Stomach (tissue), 9 donors: ENCODE measurements around the gene SLC4A2. TPM values are rescaled to one million over a fixed set of nuclear protein-coding genes. Genes with fewer than 3 reads are reported as not detected.

Experiments
- DNase-seq, 2 donors: peaks; one replicate each; pipeline versions ENCODE4 v3.0.0 to v3.0.0-alpha.2; 2013 to 2019
- H3K27ac ChIP-seq, 5 donors: fragments of 200-600 bp in 4 of 5; sonication (generic) in 4 of 5; one replicate each; pipeline ENCODE4 v1.5.1; 2013 to 2019; ENCODE audit warnings: mild to moderate bottlenecking in 1 of 5, moderate library complexity in 1 of 5
- H3K27me3 ChIP-seq, 3 donors: fragments of 200-600 bp; sonication (generic); one replicate each; pipeline ENCODE4 v1.5.1; 2017 to 2019; ENCODE audit warnings: mixed run types in 1 of 3
- H3K36me3 ChIP-seq, 4 donors: fragments of 200-600 bp; sonication (generic); 1 replicate in 3 of 4; 2 replicates in 1 of 4; pipeline ENCODE4 v1.5.1; 2016 to 2019
- H3K4me1 ChIP-seq, 4 donors: fragments of 200-600 bp; sonication (generic); one replicate each; pipeline ENCODE4 v1.5.1; 2016 to 2019
- H3K4me3 ChIP-seq, 4 donors: fragments of 200-600 bp; sonication (generic) in 3 of 4; one replicate each; pipeline ENCODE4 v1.5.1; 2016 to 2019; ENCODE audit warnings: mild to moderate bottlenecking in 1 of 4
- H3K9me3 ChIP-seq, 4 donors: fragments of 200-600 bp; sonication (generic); one replicate each; pipeline ENCODE4 v1.5.1; 2016 to 2019
- EP300 ChIP-seq: sonication (generic); formaldehyde crosslinking; IDR thresholded peaks from one replicate; pipeline ENCODE4 v1.6.1; 2017; ENCODE audit warnings: antibody characterized with exemption
- POLR2A ChIP-seq, 4 donors: fragments of 450-650 bp; IDR thresholded peaks; one replicate each; pipeline ENCODE4 v1.6.1; 2016; ENCODE audit warnings: antibody characterized with exemption in 4 of 4, control low read depth in 2 of 4, mild to moderate bottlenecking in 1 of 4, moderate library complexity in 1 of 4
- POLR2AphosphoS5 ChIP-seq, 3 donors: sonication (generic); formaldehyde crosslinking; IDR thresholded peaks; one replicate each; pipeline ENCODE4 v1.6.1; 2016; ENCODE audit warnings: antibody characterized with exemption in 3 of 3
- WGBS, 5 donors: extraction: QIAGEN DNeasy Blood & Tissue Kit in 3 of 5; methylation state at CpG; one replicate each; pipeline versions ENCODE4 v1.1.5 to v1.1.7; 2013 to 2018; 5-methylcytosine and 5-hydroxymethylcytosine counted together
- intact Hi-C: fragments of 100-400 bp; cut with DNase I; formaldehyde crosslinking; loops from one replicate; pipeline ENCODE4 v1.15.1; 2023; ENCODE audit warnings: low total_unique reads
- polyA plus RNA-seq, 3 donors: library from polyadenylated mRNA; stranded (reverse); fragments of 200-250 nt; gene quantifications; one replicate each; pipeline ENCODE4 v1.2.3, GENCODE V29; 2013
- total RNA-seq, 5 donors: library from RNA; depleted of rRNA; stranded (reverse); fragments of >200 nt; gene quantifications; one replicate each; pipeline versions ENCODE4 v1.1.0 to v1.2.3, GENCODE V29; 2014 to 2016
- TF ChIP-seq, protein P1 (sequence below), 7 experiments: fragments of 450-650 bp in 4 of 7; fragments of 200-600 bp in 3 of 7; sonication (generic) in 3 of 7; IDR thresholded peaks; one replicate each; pipeline ENCODE4 v1.5.1; 2016 to 2019; ENCODE audit warnings: antibody characterized with exemption in 7 of 7, control low read depth in 2 of 7, mild to moderate bottlenecking in 1 of 7
- donor health status: healthy with polysubstance abuse.
- donor health status: Bipolar disorder and iron deficiency.
- donor health status: healthy.

The SLC4A2 gene
- total and polyA plus RNA-seq, 8 donors = 65.9 to 296 (median 126) TPM

DNA sequence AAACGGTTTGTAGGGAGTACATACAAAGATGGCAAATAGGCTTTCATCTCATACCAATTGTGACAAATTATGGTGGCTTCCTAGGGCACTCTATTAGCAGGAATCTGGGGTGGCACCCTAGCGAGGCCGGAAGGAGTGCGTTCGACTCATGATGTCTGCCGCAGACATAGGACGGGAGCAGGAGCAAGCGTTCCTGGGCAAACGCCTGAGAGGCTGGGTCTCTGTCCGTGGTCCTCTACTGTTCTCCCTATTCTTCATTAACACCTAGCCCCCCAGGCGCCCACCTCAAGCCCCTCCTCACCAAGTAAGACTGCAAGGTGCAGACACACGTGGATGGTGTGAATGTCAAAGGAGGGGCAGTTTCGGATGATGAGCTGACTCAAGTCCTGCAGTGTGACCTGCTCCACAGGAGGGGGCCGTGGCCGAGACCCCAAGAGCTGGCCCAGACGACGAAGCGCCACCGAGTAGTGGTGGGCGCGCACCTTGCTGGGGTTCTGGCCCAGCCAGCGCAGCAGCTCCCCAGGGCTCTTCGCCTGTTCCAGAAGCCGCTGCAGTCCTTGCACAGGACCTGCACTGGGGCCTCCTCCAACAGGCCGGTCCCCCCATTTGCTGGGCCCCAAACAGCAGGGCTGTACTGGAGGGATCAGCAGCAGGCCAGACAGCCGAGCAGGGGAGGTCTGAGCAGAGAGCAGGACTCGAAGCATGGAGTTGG lies 20.0 kb downstream of the SLC4A2 start:
- Histone ChIP-seq H3K4me3 (peak overlapping the region; percentile 74 to 97 (median 94)), H3K27ac (peak overlapping the region in 4 of 5 donors; percentile 93 to 97 (median 96)), H3K36me3 (peaks cover 19 to 35% (median 33%) of the 10 kb centered on the region in 4 donors), H3K27me3 (no peaks in the 10 kb centered on the region), H3K9me3 (no peaks in the 10 kb centered on the region), H3K4me1 (peaks cover 58 to 72% (median 70%) of the 10 kb centered on the region in 4 donors)
- TF ChIP-seq, protein P1, sequence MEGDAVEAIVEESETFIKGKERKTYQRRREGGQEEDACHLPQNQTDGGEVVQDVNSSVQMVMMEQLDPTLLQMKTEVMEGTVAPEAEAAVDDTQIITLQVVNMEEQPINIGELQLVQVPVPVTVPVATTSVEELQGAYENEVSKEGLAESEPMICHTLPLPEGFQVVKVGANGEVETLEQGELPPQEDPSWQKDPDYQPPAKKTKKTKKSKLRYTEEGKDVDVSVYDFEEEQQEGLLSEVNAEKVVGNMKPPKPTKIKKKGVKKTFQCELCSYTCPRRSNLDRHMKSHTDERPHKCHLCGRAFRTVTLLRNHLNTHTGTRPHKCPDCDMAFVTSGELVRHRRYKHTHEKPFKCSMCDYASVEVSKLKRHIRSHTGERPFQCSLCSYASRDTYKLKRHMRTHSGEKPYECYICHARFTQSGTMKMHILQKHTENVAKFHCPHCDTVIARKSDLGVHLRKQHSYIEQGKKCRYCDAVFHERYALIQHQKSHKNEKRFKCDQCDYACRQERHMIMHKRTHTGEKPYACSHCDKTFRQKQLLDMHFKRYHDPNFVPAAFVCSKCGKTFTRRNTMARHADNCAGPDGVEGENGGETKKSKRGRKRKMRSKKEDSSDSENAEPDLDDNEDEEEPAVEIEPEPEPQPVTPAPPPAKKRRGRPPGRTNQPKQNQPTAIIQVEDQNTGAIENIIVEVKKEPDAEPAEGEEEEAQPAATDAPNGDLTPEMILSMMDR (IDR thresholded peaks at IDR 0.05) = no peak
- TF ChIP-seq EP300 (no peak), POLR2AphosphoS5 (IDR thresholded peaks at IDR 0.05) (no peak), POLR2A (IDR thresholded peaks at IDR 0.05) (no peak)
- intact Hi-C loops = no loop called here
- WGBS, 5 donors = 69 to 82% (median 77%) methylated on average over 20 to 27 of the region's 27 CpGs
- no peak for DNase-seq

DNA sequence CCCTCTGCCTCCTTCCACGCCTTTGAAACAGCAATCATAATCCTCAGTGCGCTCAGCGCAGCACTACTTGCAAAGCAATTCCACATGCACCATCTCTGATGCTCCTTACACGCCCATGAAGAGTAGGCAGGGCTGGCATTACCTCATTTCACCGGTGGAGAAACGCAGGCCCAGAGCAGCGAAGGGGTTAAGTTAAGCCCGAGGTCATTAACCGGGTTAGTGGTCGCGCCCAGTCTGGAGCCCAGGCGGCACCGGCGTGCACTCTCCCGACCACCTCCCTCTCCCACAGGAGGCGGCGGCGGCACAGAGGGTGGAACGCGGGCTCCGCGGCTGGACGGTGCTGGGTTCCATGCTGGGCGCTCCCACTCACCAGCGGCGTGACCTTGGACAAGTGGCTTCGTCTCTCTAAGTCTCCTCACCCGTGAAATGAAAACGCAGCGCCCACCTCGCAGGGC lies 20.7 kb downstream of the SLC4A2 start:
- peak overlapping the region; percentile 74 to 97 (median 94) for H3K4me3 ChIP-seq
- DNase-seq = peak in 1 of 2 donors; percentile 62
- no peaks in the 10 kb centered on the region for H3K9me3 ChIP-seq
- H3K36me3 ChIP-seq = peaks cover 12 to 27% (median 26%) of the 10 kb centered on the region in 4 donors
- WGBS, 5 donors = 0 to 2% (median 1%) methylated on average over 19 to 31 of the region's 31 CpGs
- TF ChIP-seq POLR2A (IDR thresholded peaks at IDR 0.05) = no peak
- no peak for TF ChIP-seq EP300
- no peak for TF ChIP-seq POLR2AphosphoS5 (IDR thresholded peaks at IDR 0.05)
- TF ChIP-seq, protein P1 (IDR thresholded peaks at IDR 0.05) = no peak
- peaks cover 58 to 75% (median 72%) of the 10 kb centered on the region in 4 donors for H3K4me1 ChIP-seq
- H3K27me3 ChIP-seq = no peaks in the 10 kb centered on the region
- peak overlapping the region; percentile 93 to 97 (median 96) for H3K27ac ChIP-seq
- intact Hi-C loops = no loop called here

DNA sequence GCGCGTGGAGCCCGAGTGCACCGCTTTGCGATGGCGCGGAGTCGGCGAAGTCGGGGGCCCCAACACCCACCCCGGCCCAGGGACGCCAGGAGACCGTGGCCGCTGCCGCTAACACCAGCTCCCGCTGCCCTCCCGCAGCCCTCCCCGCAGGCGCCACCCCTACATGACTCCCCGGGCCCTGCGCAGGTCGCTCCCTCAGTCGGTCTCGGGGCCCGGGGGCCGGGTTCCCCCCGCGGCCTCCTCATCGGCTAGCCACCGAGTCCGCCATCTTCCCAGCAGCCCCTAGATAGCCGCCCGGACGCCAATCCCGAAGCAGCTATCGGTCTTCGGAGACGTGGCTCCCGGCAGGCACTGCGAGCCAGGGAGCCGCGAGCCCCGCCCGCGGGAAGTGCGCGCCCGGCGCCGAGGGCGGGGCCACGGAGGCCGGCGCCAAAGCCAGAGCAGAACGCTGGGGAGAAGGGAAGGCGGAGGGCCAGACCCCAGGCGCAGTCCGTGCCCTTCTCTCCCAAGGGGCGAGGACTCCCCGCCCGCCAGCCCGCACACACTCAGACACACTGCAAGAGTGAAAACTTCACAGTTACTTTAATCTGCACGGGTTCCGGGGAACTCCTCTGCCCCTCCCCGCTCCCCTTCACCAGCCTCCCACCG lies 21.3 kb downstream of the SLC4A2 start, which contains the start of gene FASTK:
Gene FASTK (minus strand): TSS at position 288 of the 648 bp plus-strand sequence. CDS start 43 bp downstream, at position 245.
- Histone ChIP-seq H3K36me3 (peaks cover 6 to 22% (median 20%) of the 10 kb centered on the region in 4 donors), H3K4me3 (peak within 1 kb of the TSS; percentile 74 to 97 (median 94)), H3K27ac (peak within 1 kb of the TSS; percentile 93 to 97 (median 96)), H3K27me3 (no peaks in the 10 kb centered on the region), H3K4me1 (peaks cover 62 to 80% (median 78%) of the 10 kb centered on the region in 4 donors), H3K9me3 (no peaks in the 10 kb centered on the region)
- peak; percentile 70 to 90 (median 74) for TF ChIP-seq POLR2AphosphoS5 (IDR thresholded peaks at IDR 0.05)
- peak in 1 of 4 donors; percentile 41 for TF ChIP-seq POLR2A (IDR thresholded peaks at IDR 0.05)
- TF ChIP-seq, protein P1 (IDR thresholded peaks at IDR 0.05) = no peak
- TF ChIP-seq EP300 = no peak
- intact Hi-C loops = no loop called here
- 0 to 1% (median 1%) methylated on average over 19 to 66 of the region's 66 CpGs for WGBS, 5 donors
- peak; percentile 92 to 97 for DNase-seq
